ENCODE results near the gene MAPK1.

MAPK1 gene

GRCh38 chr22:21867528-21868266 is at the start of gene MAPK1:
TSS of gene MAPK1 (minus strand) at chr22:21867645. CDS start at chr22:21867440, 205 bp downstream.
- Histone ChIP-seq H3K4me3 (ENCODE audit: low read depth, low read length) (peak within 1 kb of the TSS; percentile 69), H3K36me3 (ENCODE audit: control insufficient read depth in 2 of 2, insufficient read depth in 1 of 2, low read length in 2 of 2) (peaks cover 0 to 3% of the 10 kb centered on the region in 2 experiments; a peak in 1 of 3 replicates), H3K9me3 (ENCODE audit: control insufficient read depth, insufficient read depth, low read depth, low read length) (no peaks in the 10 kb centered on the region), H3K27ac (ENCODE audit: extremely low read depth, low read depth, low read length) (peak within 1 kb of the TSS; percentile 86), H3K4me1 (ENCODE audit: control insufficient read depth, insufficient read depth, low read length) (no peaks in the 10 kb centered on the region)
- POLR2A ChIA-PET: interaction anchor here (0.6 to 2.0 kb wide), 5 partner anchors 12 to 70 kb away, joined by 3 to 6 read pairs (median 4); no protein-coding TSS in a partner anchor
- CTCF ChIA-PET: interaction anchor here (0.6 kb wide), 1 partner anchor 31 kb away, joined by 3 read pairs; no protein-coding TSS in a partner anchor
- TF ChIP-seq ZNF423 (tag by site-specific recombination; IDR thresholded peaks at IDR 0.05) (no peak), KLF7 (tag by site-specific recombination; IDR thresholded peaks at IDR 0.05; ENCODE audit: borderline replicate concordance) (peak; percentile 77; the same call in 1 of the 2 replicates), ZNF843 (tag by site-specific recombination; IDR thresholded peaks at IDR 0.05) (0 out of 2 replicates have a peak, but pooled peaks have one; percentile 25), PRDM10 (tag by site-specific recombination; IDR thresholded peaks at IDR 0.05) (peak; percentile 93), EGR2 (tag by site-specific recombination; IDR thresholded peaks at IDR 0.05; ENCODE audit: low read depth) (peak; percentile 93), KLF10 (tag by site-specific recombination; IDR thresholded peaks at IDR 0.05) (peak; percentile 64; the same call in 1 of the 2 replicates), ZNF639 (tag by site-specific recombination; IDR thresholded peaks at IDR 0.05) (peak; percentile 57), ZFHX2 (tag by site-specific recombination; conservative IDR thresholded peaks at IDR 0.05) (peak; percentile 96), PRDM4 (tag by site-specific recombination; IDR thresholded peaks at IDR 0.05) (peak; percentile 9; the same call in 1 of the 2 replicates), ZNF76 (tag by site-specific recombination; IDR thresholded peaks at IDR 0.05; ENCODE audit: borderline replicate concordance, low read depth) (peak; percentile 92), SETDB1 (IDR thresholded peaks at IDR 0.05; ENCODE audit: insufficient read length, low read length) (no peak), REPIN1 (tag by site-specific recombination; IDR thresholded peaks at IDR 0.05; ENCODE audit: low read depth) (peak; percentile 55; the same call in 1 of the 2 replicates), ZBTB26 (tag by site-specific recombination; optimal IDR thresholded peaks at IDR 0.05) (peak; percentile 97), ZSCAN18 (tag by site-specific recombination; IDR thresholded peaks at IDR 0.05) (no peak), ZNF433 (tag by site-specific recombination; IDR thresholded peaks at IDR 0.05; ENCODE audit: low read depth) (no peak), KLF1 (tag by site-specific recombination; IDR thresholded peaks at IDR 0.05) (peak; percentile 47), ZNF600 (tag by site-specific recombination; IDR thresholded peaks at IDR 0.05) (peak; percentile 73), SP7 (tag by site-specific recombination; IDR thresholded peaks at IDR 0.05) (peak; percentile 77), ZBTB21 (tag by site-specific recombination; IDR thresholded peaks at IDR 0.05) (no peak), ZBTB11 (tag by site-specific recombination; conservative IDR thresholded peaks at IDR 0.05; ENCODE audit: low read depth) (0 out of 2 replicates have a peak, but pooled peaks have one; percentile 48), ZNF2 (tag by site-specific recombination; IDR thresholded peaks at IDR 0.05) (peak; percentile 74), ZSCAN23 (tag by site-specific recombination; IDR thresholded peaks at IDR 0.05) (peak; percentile 46; the same call in 1 of the 2 replicates), ZNF404 (tag by site-specific recombination; IDR thresholded peaks at IDR 0.05) (no peak)

All from HEK293 (cell line).